ENCODE results near the gene MRC2. TPM values are rescaled to one million over a fixed set of nuclear protein-coding genes. Genes with fewer than 3 reads are reported as not detected.
A peak's percentile ranks its signal among the peaks of the same experiment; 100 is the strongest.

MRC2 gene
- total RNA-seq, 4 donors from 2014 or later = 7.9 to 47.2 (median 14.5) TPM

- Histone ChIP-seq H3K4me3 (no peak overlapping the region), H3K9me3 (no peaks in the 10 kb centered on the region), H3K4me1 (peaks cover 13 to 27% (median 20%) of the 10 kb centered on the region in 4 donors), H3K27ac (peak overlapping the region in 1 of 4 donors; percentile 1), H3K27me3 (no peaks in the 10 kb centered on the region), H3K36me3 (no peaks in the 10 kb centered on the region)
- TF ChIP-seq POLR2A (IDR thresholded peaks at IDR 0.05) = no peak
- no peak for TF ChIP-seq CTCF (IDR thresholded peaks at IDR 0.05)
- TF ChIP-seq EP300 (IDR thresholded peaks at IDR 0.05; ENCODE audit: low read depth) = no peak
- TF ChIP-seq POLR2AphosphoS5 (IDR thresholded peaks at IDR 0.05) = no peak
- in situ Hi-C loops (cut with MboI; ENCODE audit: low pct_ligation_motif_present in 1 of 4, low pct_unique_long_range_greater_than_20kb in 1 of 4, low sequenced_read_pairs in 3 of 4) (no loop called here), intact Hi-C loops (cut with DNase I; ENCODE audit: low total_unique reads) (no loop called here)
- no peak for DNase-seq
- 75% methylated on average over 6 of the region's 6 CpGs; no CpG with 5 or more reads in 1 of the 2 donors for WGBS, 2 donors (ENCODE audit: low coverage in 1 of 2)
These were observed 21.5 kb downstream of the MRC2 start for GRCh38 chr17:62648956-62649294.

DNA sequence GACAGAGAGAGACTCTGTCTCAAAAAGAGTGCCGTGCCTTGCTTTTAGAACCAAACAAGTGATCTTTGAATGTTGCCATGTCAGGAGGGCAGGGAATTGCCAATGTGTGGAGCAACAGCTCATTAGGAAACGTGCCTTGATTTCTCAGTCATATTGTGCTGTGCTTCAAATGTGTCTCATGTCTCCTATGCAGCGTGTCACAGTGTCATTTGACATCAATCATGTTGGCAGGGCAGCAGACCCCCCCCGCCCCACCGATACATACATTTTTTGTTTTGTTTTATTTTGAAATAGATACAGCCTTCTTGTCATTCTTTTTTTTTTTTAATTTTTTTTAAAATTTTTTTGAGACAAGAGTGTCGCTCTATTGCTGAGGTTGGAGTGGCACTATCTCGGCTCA lies 22.1 kb downstream of the MRC2 start:
- TF ChIP-seq EP300 (IDR thresholded peaks at IDR 0.05; ENCODE audit: low read depth) (no peak), CTCF (IDR thresholded peaks at IDR 0.05) (no peak), POLR2A (IDR thresholded peaks at IDR 0.05) (no peak), POLR2AphosphoS5 (IDR thresholded peaks at IDR 0.05) (no peak)

GRCh38 chr17:62650587-62650986 lies 23.1 kb downstream of the MRC2 start:
- Histone ChIP-seq H3K27me3 (no peaks in the 10 kb centered on the region), H3K4me1 (peaks cover 14 to 34% (median 22%) of the 10 kb centered on the region in 4 donors), H3K27ac (no peak overlapping the region), H3K4me3 (no peak overlapping the region), H3K36me3 (no peaks in the 10 kb centered on the region), H3K9me3 (no peaks in the 10 kb centered on the region)
- 91 to 92% methylated on average over 3 to 6 of the region's 6 CpGs for WGBS, 2 donors (ENCODE audit: low coverage in 1 of 2)
- in situ Hi-C loops (cut with MboI; ENCODE audit: low pct_ligation_motif_present in 1 of 4, low pct_unique_long_range_greater_than_20kb in 1 of 4, low sequenced_read_pairs in 3 of 4) = no loop called here
- no peak for DNase-seq
- TF ChIP-seq CTCF (IDR thresholded peaks at IDR 0.05) (no peak), POLR2AphosphoS5 (IDR thresholded peaks at IDR 0.05) (no peak), POLR2A (IDR thresholded peaks at IDR 0.05) (no peak), EP300 (IDR thresholded peaks at IDR 0.05; ENCODE audit: low read depth) (no peak)
- intact Hi-C loops (cut with DNase I; ENCODE audit: low total_unique reads) = no loop called here

More for the DNA sequence above, 22.1 kb downstream of the MRC2 start:
- no peak for DNase-seq
- Histone ChIP-seq H3K27me3 (no peaks in the 10 kb centered on the region), H3K9me3 (no peaks in the 10 kb centered on the region), H3K27ac (no peak overlapping the region), H3K36me3 (no peaks in the 10 kb centered on the region), H3K4me3 (no peak overlapping the region), H3K4me1 (peaks cover 14 to 34% (median 22%) of the 10 kb centered on the region in 4 donors)
- intact Hi-C loops (cut with DNase I; ENCODE audit: low total_unique reads) = no loop called here
- 87 to 91% methylated on average over 5 to 7 of the region's 7 CpGs for WGBS, 2 donors (ENCODE audit: low coverage in 1 of 2)
- in situ Hi-C loops (cut with MboI; ENCODE audit: low pct_ligation_motif_present in 1 of 4, low pct_unique_long_range_greater_than_20kb in 1 of 4, low sequenced_read_pairs in 3 of 4) = no loop called here

DNA sequence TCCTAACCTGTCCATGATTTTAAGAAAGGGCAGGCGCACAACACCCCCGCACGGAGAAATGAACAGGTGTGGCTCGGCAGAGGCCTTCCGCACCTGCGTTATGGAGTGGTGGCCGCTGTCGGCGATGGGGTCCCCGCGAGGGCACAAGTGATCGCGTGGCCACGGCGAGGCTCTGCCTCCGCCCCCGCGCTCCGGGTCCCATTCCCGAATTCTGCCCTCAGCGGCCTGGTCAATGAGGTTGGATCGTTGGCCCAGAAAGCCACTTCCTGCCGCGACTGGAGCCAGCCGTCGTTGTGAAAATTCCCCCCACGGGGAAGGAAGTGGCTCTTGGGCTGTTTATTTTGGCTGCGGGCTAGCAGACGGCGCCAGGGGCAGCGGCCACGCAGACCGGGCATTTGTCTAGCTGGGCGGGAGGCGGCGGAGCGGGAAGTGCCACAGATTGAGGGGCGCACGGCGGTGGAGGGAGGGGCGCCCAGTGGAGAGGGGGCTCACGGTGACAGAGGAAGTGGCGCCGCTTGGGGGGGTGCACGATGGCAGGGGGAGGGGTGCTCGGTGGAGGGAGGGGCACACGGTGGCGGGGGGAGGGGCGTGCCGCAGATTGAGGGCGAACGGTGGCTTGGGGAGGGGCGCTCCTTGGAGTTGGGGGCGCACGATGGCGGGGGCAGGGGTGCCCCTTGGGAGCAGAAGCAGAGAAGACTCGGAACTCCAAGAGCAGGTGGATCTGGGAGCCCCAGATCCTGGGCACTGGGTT lies 25.0 kb downstream of the MRC2 start:
- H3K27me3 ChIP-seq = no peaks in the 10 kb centered on the region
- H3K4me1 ChIP-seq = peaks cover 14 to 34% (median 22%) of the 10 kb centered on the region in 4 donors
- TF ChIP-seq EP300 (IDR thresholded peaks at IDR 0.05; ENCODE audit: low read depth) = no peak
- no peak for TF ChIP-seq POLR2A (IDR thresholded peaks at IDR 0.05)
- TF ChIP-seq CTCF (IDR thresholded peaks at IDR 0.05) = no peak
- peak in 2 of 3 donors; percentile 29 to 35 for TF ChIP-seq POLR2AphosphoS5 (IDR thresholded peaks at IDR 0.05)
- H3K4me3 ChIP-seq = peak overlapping the region; percentile 17 to 55 (median 34)
- H3K27ac ChIP-seq = peak overlapping the region; percentile 49 to 58 (median 57)
- DNase-seq = peak; percentile 46
- 5 to 27% methylated on average over 6 to 46 of the region's 57 CpGs for WGBS, 2 donors (ENCODE audit: low coverage in 1 of 2)
- no peaks in the 10 kb centered on the region for H3K9me3 ChIP-seq
- intact Hi-C loops (cut with DNase I; ENCODE audit: low total_unique reads) (no loop called here), in situ Hi-C loops (cut with MboI; ENCODE audit: low pct_ligation_motif_present in 1 of 4, low pct_unique_long_range_greater_than_20kb in 1 of 4, low sequenced_read_pairs in 3 of 4) (no loop called here)
- no peaks in the 10 kb centered on the region for H3K36me3 ChIP-seq
